ENCODE results near the gene LRRC73. TPM values are rescaled to one million over a fixed set of nuclear protein-coding genes. Genes with fewer than 3 reads are reported as not detected.

The LRRC73 gene
- total and polyA plus RNA-seq, 9 of the 15 experiments (the other 6 are each of a cell fraction or from before 2014, with no cell fraction given) = 0.07 to 0.55 (median 0.16) TPM; not detected in 3

DNA sequence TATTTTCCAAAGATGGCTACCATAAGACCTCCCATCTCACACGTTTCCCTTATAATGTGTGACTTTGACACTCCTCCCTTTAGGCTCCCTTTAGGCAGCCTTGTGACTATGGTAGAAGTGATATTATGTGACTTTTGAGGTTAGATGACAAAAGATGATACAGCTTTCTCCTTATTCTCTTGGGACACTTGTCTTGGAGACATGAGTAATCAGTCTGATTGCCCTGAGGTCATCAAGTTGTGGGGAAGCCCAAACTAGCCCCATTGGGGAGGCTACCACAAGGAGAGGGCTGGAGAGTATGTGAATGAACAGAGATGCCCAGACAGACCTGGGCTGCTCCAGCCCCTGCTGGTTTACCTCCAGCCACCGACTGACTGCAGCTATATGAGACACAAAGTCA is 44.2 kb downstream of the LRRC73 start:
- TF ChIP-seq FOSL1 (tag; conservative IDR thresholded peaks at IDR 0.05) (peak; percentile 65), SP2 (IDR thresholded peaks at IDR 0.05; ENCODE audit: extremely low read depth, low read depth, low read length, poor library complexity, severe bottlenecking) (no peak)
- TF ChIP-seq, protein P1, sequence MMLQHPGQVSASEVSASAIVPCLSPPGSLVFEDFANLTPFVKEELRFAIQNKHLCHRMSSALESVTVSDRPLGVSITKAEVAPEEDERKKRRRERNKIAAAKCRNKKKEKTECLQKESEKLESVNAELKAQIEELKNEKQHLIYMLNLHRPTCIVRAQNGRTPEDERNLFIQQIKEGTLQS (IDR thresholded peaks at IDR 0.05) = peak; percentile 39; the same call in 1 of the 2 replicates
- TF ChIP-seq, protein P1 (CRISPR knock-in tag; conservative IDR thresholded peaks at IDR 0.05) = no peak
- no peaks in the 10 kb centered on the region for H3K9me1 ChIP-seq (ENCODE audit: control insufficient read depth, insufficient read depth, low read length)
- peaks cover 11 to 15% of the 10 kb centered on the region in 2 experiments; a peak in 3 of 5 replicates for H3K27me3 ChIP-seq (ENCODE audit: control insufficient read depth in 2 of 2, insufficient read depth in 2 of 2, low read length in 2 of 2)
- no peaks in the 10 kb centered on the region for H3K9me3 ChIP-seq (replicated peaks; ENCODE audit: control insufficient read depth, insufficient read depth, low read depth, low read length)
- FAIRE-seq (no peak), ATAC-seq (no peak), DNase-seq (ENCODE audit: extremely low read depth in 1 of 4, low spot score in 3 of 4) (no peak)
- H4K20me1 ChIP-seq (replicated peaks; ENCODE audit: control insufficient read depth, insufficient read depth, low read length) = no peaks in the 10 kb centered on the region
- BruUV-seq (replicated peaks) = no TSS peak
- WGBS (ENCODE audit: insufficient coverage, low coverage, missing lambda C conversion rate) = 3% methylated on average over 2 of the region's 2 CpGs
- no peaks in the 10 kb centered on the region; a peak in 2 of 5 replicates for H3K4me1 ChIP-seq (replicated peaks in 1 of 2; ENCODE audit: control insufficient read depth in 2 of 2, insufficient read depth in 2 of 2, low read length in 2 of 2)
- no peak overlapping the region for H3K4me2 ChIP-seq (ENCODE audit: insufficient read depth, low read length)
- ChIA-PET POLR2A (interaction anchor here (2.0 kb wide), 1 partner anchor 12 kb away, joined by 5 read pairs; the partner anchor contains the start of gene TJAP1), CTCF (ENCODE audit: low intra/inter-chr PET ratio) (no interaction called here)
- H3K36me3 ChIP-seq (ENCODE audit: control insufficient read depth, insufficient read depth, low read length) = no peaks in the 10 kb centered on the region
- no peaks in the 10 kb centered on the region for H3K79me2 ChIP-seq (ENCODE audit: control insufficient read depth, insufficient read depth, low read length)
- intact Hi-C loops (cut with micrococcal nuclease) = no loop called here
- no peak overlapping the region for H3K4me3 ChIP-seq
- no peak overlapping the region for H3K9ac ChIP-seq (ENCODE audit: insufficient read depth in 1 of 2, low read depth in 2 of 2, low read length in 2 of 2)
- no peak overlapping the region for H3K27ac ChIP-seq (ENCODE audit: extremely low read depth, low read depth, low read length)
- in situ Hi-C loops (cut with MboI) = no loop called here
- no peak overlapping the region for H2AFZ ChIP-seq (ENCODE audit: low read depth, low read length)

DNA sequence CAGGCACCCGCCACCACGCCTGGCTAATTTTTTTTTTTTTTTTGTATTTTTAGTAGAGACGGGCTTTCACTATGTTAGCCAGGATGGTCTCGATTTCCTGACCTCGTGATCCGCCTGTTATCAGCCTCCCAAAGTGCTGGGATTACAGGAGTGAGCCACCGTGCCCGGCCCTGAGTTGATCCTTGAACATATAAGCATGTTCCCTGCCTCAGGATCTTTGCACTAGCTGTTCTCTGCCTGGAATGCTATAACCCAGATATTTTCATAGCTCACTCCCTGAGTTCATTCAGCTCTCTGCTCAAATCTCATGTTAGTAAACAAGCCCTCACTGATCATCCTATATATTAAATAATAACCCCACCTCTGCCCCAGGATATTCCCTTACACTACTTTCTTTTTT is 45.8 kb downstream of the LRRC73 start:
- Histone ChIP-seq H3K9me1 (ENCODE audit: control insufficient read depth, insufficient read depth, low read length) (no peaks in the 10 kb centered on the region), H4K20me1 (replicated peaks; ENCODE audit: control insufficient read depth, insufficient read depth, low read length) (no peaks in the 10 kb centered on the region), H3K4me2 (ENCODE audit: insufficient read depth, low read length) (no peak overlapping the region), H3K79me2 (ENCODE audit: control insufficient read depth, insufficient read depth, low read length) (no peaks in the 10 kb centered on the region), H3K27me3 (ENCODE audit: control insufficient read depth in 2 of 2, insufficient read depth in 2 of 2, low read length in 2 of 2) (peaks cover 11 to 15% of the 10 kb centered on the region in 2 experiments; a peak in 3 of 5 replicates), H3K4me3 (no peak overlapping the region), H3K27ac (ENCODE audit: extremely low read depth, low read depth, low read length) (no peak overlapping the region), H3K9me3 (replicated peaks; ENCODE audit: control insufficient read depth, insufficient read depth, low read depth, low read length) (no peaks in the 10 kb centered on the region), H3K9ac (ENCODE audit: insufficient read depth in 1 of 2, low read depth in 2 of 2, low read length in 2 of 2) (no peak overlapping the region), H3K36me3 (ENCODE audit: control insufficient read depth, insufficient read depth, low read length) (no peaks in the 10 kb centered on the region), H2AFZ (ENCODE audit: low read depth, low read length) (no peak overlapping the region), H3K4me1 (replicated peaks in 1 of 2; ENCODE audit: control insufficient read depth in 2 of 2, insufficient read depth in 2 of 2, low read length in 2 of 2) (no peaks in the 10 kb centered on the region; a peak in 2 of 5 replicates)
- no TSS peak for BruUV-seq (replicated peaks)
- in situ Hi-C loops (cut with MboI) = no loop called here
- no peak for ATAC-seq
- 13% methylated on average over 6 of the region's 8 CpGs for WGBS (ENCODE audit: insufficient coverage, low coverage, missing lambda C conversion rate)
- ChIA-PET POLR2A (interaction anchor here (0.6 to 2.0 kb wide), 5 partner anchors 9 to 196 kb away, joined by 3 to 5 read pairs (median 3); partner anchors contain the start of gene TJAP1), CTCF (ENCODE audit: low intra/inter-chr PET ratio) (interaction anchor here (0.6 kb wide), 2 partner anchors 21 to 1200 kb away, joined by 3 to 4 read pairs; no protein-coding TSS in a partner anchor)
- FAIRE-seq = no peak
- intact Hi-C loops (cut with micrococcal nuclease) = no loop called here
- DNase-seq (ENCODE audit: extremely low read depth in 1 of 4, low spot score in 3 of 4) = no peak
- TF ChIP-seq ZNF785 (CRISPR knock-in tag; IDR thresholded peaks at IDR 0.05) = no peak
- no peak for TF ChIP-seq HDAC2 (IDR thresholded peaks at IDR 0.05)
- TF ChIP-seq, protein P2, sequence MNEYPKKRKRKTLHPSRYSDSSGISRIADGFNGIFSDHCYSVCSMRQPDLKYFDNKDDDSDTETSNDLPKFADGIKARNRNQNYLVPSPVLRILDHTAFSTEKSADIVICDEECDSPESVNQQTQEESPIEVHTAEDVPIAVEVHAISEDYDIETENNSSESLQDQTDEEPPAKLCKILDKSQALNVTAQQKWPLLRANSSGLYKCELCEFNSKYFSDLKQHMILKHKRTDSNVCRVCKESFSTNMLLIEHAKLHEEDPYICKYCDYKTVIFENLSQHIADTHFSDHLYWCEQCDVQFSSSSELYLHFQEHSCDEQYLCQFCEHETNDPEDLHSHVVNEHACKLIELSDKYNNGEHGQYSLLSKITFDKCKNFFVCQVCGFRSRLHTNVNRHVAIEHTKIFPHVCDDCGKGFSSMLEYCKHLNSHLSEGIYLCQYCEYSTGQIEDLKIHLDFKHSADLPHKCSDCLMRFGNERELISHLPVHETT (CRISPR knock-in tag; conservative IDR thresholded peaks at IDR 0.05 in 1 of 2, IDR thresholded peaks at IDR 0.05 in 1 of 2) = no peak
- TF ChIP-seq, protein P3, sequence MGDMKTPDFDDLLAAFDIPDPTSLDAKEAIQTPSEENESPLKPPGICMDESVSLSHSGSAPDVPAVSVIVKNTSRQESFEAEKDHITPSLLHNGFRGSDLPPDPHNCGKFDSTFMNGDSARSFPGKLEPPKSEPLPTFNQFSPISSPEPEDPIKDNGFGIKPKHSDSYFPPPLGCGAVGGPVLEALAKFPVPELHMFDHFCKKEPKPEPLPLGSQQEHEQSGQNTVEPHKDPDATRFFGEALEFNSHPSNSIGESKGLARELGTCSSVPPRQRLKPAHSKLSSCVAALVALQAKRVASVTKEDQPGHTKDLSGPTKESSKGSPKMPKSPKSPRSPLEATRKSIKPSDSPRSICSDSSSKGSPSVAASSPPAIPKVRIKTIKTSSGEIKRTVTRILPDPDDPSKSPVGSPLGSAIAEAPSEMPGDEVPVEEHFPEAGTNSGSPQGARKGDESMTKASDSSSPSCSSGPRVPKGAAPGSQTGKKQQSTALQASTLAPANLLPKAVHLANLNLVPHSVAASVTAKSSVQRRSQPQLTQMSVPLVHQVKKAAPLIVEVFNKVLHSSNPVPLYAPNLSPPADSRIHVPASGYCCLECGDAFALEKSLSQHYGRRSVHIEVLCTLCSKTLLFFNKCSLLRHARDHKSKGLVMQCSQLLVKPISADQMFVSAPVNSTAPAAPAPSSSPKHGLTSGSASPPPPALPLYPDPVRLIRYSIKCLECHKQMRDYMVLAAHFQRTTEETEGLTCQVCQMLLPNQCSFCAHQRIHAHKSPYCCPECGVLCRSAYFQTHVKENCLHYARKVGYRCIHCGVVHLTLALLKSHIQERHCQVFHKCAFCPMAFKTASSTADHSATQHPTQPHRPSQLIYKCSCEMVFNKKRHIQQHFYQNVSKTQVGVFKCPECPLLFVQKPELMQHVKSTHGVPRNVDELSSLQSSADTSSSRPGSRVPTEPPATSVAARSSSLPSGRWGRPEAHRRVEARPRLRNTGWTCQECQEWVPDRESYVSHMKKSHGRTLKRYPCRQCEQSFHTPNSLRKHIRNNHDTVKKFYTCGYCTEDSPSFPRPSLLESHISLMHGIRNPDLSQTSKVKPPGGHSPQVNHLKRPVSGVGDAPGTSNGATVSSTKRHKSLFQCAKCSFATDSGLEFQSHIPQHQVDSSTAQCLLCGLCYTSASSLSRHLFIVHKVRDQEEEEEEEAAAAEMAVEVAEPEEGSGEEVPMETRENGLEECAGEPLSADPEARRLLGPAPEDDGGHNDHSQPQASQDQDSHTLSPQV (IDR thresholded peaks at IDR 0.05) = no peak

All from K562 (cell line).